T-helper 1 cell treated with Interleukin-12 subunit alpha and Interleukin-12 subunit beta and Interleukin-4 antibody, amounts not matched to agents 30 μg/mL and 1 μg/mL, for 36 hours (primary cell): ENCODE data around the gene BMAL1.
A peak's percentile ranks its signal among the peaks of the same experiment; 100 is the strongest.

Experiments used
- H3K27ac Mint-ChIP-seq: one replicate; pipeline ENCODE4 v1.8.0; 2021; ENCODE audit warnings: mild to moderate bottlenecking, mixed read lengths
- H3K27me3 Mint-ChIP-seq: one replicate; pipeline ENCODE4 v1.8.0; 2021; ENCODE audit warnings: low read depth, mixed read lengths
- H3K36me3 Mint-ChIP-seq: one replicate; pipeline ENCODE4 v1.8.0; 2021; ENCODE audit warnings: low read depth, mixed read lengths
- H3K4me1 Mint-ChIP-seq: one replicate; pipeline ENCODE4 v1.8.0; 2021; ENCODE audit warnings: low read depth, mixed read lengths
- H3K4me3 Mint-ChIP-seq: one replicate; pipeline ENCODE4 v1.8.0; 2021; ENCODE audit warnings: mild to moderate bottlenecking, moderate library complexity, mixed read lengths
- H3K9me3 Mint-ChIP-seq: one replicate; pipeline ENCODE4 v1.8.0; 2021; ENCODE audit warnings: mixed read lengths

Gene BMAL1

DNA sequence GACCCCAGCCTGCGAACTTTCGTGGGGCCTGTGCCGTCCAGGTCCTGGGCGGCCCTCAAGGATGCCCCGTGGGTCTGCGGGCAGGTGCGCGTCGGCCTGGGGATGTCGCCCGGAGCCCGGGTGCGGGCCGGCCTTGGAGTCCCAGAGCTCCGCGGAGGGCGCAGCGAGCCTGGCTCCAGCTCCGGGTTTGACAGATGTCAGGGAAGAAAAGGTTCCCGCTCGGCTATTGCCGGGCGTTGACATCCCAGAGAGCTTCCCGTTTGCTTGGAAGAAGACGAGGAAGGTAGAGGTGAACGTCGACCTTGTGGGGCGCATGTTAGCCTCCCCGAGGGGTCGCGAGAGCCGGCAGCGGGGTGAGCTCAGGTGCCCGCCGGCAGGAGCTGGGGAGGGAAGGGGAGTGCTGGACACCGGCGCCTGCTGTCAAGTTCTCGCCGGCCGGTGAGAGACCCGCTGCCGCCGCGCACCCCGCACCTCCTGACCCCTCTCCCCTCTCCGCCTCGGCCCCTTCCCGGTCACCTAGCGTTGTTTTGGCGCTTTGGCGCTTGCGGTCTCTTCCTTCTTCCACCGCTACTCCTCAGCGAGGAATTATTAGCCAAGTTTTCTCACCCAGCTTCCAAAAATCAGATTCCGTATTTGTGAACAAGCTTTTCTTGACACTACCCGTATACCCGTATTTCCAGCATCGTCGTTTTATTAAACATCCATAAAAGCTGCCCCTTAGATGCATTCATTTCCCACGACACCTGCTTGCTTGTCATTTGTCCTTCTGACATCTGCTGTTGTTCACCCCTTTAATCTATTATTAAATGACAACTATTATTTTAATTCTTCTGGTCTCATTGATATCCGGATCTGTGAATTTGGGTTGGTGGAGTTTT lies 1.3 kb downstream of the BMAL1 start:
- Mint-ChIP-seq H3K4me1 (peaks cover 52% of the 10 kb centered on the region), H3K36me3 (peaks cover 18% of the 10 kb centered on the region), H3K4me3 (peak overlapping the region; percentile 92), H3K27me3 (peaks cover 37% of the 10 kb centered on the region), H3K9me3 (no peaks in the 10 kb centered on the region), H3K27ac (peak overlapping the region; percentile 75)

DNA sequence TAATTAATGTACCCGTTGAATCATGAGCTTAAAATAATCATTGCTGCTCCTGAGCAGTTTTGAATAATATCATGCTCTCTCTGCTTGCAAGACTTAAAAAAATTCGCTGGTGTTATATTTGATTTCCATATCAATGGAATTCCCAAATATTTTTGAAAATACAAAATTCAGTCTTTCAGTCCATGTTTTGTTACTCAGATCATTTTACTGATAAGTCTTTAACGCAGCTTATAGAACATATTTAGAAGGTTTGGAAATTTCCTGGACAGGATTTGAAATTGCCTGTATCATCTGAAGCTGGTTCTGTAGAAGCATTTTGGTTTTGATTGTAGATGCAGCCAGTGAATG lies 1.9 kb downstream of the BMAL1 start:
- H3K27me3 Mint-ChIP-seq = peaks cover 31% of the 10 kb centered on the region
- peak overlapping the region; percentile 92 for H3K4me3 Mint-ChIP-seq
- peaks cover 52% of the 10 kb centered on the region for H3K4me1 Mint-ChIP-seq
- no peaks in the 10 kb centered on the region for H3K9me3 Mint-ChIP-seq
- peaks cover 18% of the 10 kb centered on the region for H3K36me3 Mint-ChIP-seq
- peak overlapping the region; percentile 75 for H3K27ac Mint-ChIP-seq

DNA sequence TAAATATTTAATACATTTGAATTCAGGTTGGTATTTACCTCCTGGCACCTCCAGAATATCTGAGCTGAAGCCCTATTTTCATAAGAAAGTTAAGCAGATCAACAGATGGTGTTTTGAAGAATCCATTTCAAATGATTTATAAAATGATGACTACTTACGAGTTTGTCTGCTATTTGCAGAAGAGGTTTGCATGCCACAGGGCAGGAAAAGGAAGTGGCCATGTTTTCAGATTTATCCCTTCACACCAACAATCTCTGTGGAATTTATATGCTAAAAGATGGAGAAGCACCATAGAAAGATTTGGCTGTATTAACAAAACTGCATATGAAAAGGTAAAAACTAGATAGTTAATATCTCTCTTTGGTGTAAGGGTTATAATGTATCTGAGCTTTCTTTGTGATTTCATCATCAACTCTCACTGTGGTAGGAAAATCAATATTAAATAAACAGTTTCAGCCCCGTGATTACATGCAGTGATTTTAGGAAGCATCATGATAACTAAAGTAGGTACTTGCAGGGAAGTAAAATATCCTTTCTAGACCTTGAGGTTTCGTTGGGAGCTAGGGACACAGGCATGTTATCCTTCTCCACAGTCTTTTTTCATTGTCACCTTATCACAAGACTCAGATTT lies 2.6 kb downstream of the BMAL1 start:
- peaks cover 57% of the 10 kb centered on the region for H3K4me1 Mint-ChIP-seq
- peak overlapping the region; percentile 92 for H3K4me3 Mint-ChIP-seq
- no peaks in the 10 kb centered on the region for H3K9me3 Mint-ChIP-seq
- peak overlapping the region; percentile 58 for H3K27ac Mint-ChIP-seq
- H3K36me3 Mint-ChIP-seq = peaks cover 18% of the 10 kb centered on the region
- H3K27me3 Mint-ChIP-seq = peaks cover 23% of the 10 kb centered on the region

- Mint-ChIP-seq H3K4me1 (peaks cover 61% of the 10 kb centered on the region), H3K4me3 (peak overlapping the region; percentile 66), H3K9me3 (no peaks in the 10 kb centered on the region), H3K27me3 (peaks cover 18% of the 10 kb centered on the region), H3K36me3 (peaks cover 18% of the 10 kb centered on the region), H3K27ac (no peak overlapping the region)
These were observed 3.2 kb downstream of the BMAL1 start for GRCh38 chr11:13280777-13281176.

GRCh38 chr11:13283636-13284035 lies 6.0 kb downstream of the BMAL1 start:
- Mint-ChIP-seq H3K4me1 (peaks cover 77% of the 10 kb centered on the region), H3K27me3 (peaks cover 6% of the 10 kb centered on the region), H3K9me3 (no peaks in the 10 kb centered on the region), H3K4me3 (no peak overlapping the region), H3K27ac (no peak overlapping the region), H3K36me3 (peaks cover 26% of the 10 kb centered on the region)

DNA sequence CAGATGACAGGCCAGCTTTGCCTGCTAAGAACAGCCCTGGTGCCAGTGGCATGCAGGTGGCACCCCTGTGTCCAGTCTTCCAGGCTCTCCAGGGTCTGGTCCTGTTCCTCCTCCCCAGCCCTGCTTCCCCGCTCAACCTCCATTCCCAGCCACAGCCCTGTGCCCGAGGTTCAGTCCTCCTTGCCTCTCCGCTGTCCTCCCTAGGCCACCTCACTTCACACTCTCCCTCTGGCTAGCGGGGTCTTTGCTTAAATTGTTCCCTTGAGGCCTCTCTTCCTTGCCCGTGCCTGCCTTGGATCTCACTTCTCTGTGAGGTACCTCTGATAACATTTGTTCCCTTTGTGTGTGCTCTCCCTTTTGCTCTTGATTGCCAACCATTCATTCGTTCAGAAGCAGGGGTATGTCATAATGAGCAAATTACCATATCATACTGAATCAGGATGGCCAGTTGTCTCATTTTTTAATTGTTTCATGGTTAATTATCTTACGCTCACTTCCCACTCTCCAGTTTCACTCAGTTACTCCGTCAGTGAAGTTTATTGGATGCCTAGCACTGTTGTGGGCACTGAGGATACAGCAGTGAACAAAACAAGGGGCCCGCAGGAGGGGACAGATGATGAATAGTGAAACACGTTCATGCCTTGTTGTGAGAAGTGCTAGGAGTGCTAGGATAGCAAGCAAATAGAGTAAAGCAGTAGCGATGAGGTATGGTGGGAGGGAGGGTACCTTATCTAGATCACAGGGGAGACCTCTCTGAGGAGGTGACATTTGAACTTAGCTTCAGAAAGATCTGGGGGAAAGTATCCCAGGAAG lies 7.4 kb downstream of the BMAL1 start:
- Mint-ChIP-seq H3K9me3 (no peaks in the 10 kb centered on the region), H3K27ac (peak overlapping the region; percentile 53), H3K4me1 (peaks cover 73% of the 10 kb centered on the region), H3K4me3 (no peak overlapping the region), H3K36me3 (peaks cover 25% of the 10 kb centered on the region), H3K27me3 (no peaks in the 10 kb centered on the region)

DNA sequence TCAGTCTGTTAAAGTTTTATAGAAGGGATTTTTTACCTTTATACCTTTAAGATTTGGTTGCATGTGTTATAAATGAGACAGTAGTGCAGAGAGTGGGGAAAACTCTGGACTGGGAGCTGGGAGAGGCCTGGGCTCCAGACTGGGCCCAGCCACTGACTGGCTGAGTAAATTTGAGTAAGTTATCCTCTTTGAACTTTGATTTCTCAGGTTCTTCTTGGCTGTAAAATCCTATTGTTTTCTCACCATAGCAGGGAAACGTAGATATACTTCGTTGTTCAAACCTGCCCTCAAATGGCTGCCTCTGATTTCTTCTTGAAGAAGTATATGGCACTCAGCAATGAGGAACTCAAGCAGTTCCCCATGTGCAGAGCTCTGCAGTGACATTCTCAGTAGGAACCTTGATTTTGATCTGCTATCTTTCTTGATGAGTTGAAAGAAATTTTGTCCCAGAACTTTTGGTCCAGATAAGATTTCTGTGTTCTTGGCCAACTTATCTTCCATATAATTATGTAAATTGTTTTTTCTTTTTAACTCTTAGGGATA lies 8.8 kb downstream of the BMAL1 start:
- H3K27ac Mint-ChIP-seq = peak overlapping the region; percentile 73
- H3K4me1 Mint-ChIP-seq = peaks cover 70% of the 10 kb centered on the region
- peaks cover 23% of the 10 kb centered on the region for H3K36me3 Mint-ChIP-seq
- no peak overlapping the region for H3K4me3 Mint-ChIP-seq
- H3K27me3 Mint-ChIP-seq = no peaks in the 10 kb centered on the region
- H3K9me3 Mint-ChIP-seq = no peaks in the 10 kb centered on the region

- no peaks in the 10 kb centered on the region for H3K9me3 Mint-ChIP-seq
- H3K4me1 Mint-ChIP-seq = peaks cover 64% of the 10 kb centered on the region
- peaks cover 19% of the 10 kb centered on the region for H3K36me3 Mint-ChIP-seq
- peak overlapping the region; percentile 73 for H3K27ac Mint-ChIP-seq
- H3K4me3 Mint-ChIP-seq = peak overlapping the region; percentile 10
- H3K27me3 Mint-ChIP-seq = no peaks in the 10 kb centered on the region
These were observed 9.4 kb downstream of the BMAL1 start for GRCh38 chr11:13287036-13287435.

DNA sequence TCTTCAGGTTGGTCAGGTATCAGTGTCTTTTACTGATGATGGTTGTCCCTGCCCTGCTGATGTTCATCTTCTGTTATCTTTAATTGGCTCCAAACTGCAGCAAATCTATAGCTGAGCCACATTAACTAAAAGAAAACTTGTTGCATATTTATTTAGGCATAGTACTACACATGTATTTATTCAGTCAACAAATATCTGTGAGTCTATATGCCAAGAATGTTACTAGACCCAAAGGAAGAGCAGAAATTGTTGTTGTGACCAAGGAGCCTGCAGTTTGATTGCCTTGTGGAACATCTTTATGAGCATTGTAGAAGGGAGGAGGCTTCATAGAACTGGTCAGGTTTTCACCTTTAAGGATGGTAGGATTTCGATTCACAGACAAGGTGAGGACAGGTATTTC lies 10.1 kb downstream of the BMAL1 start:
- Mint-ChIP-seq H3K4me1 (peaks cover 59% of the 10 kb centered on the region), H3K4me3 (peak overlapping the region; percentile 1), H3K27ac (peak overlapping the region; percentile 73), H3K9me3 (no peaks in the 10 kb centered on the region), H3K36me3 (peaks cover 19% of the 10 kb centered on the region), H3K27me3 (no peaks in the 10 kb centered on the region)

GRCh38 chr11:13288375-13289029 lies 10.9 kb downstream of the BMAL1 start:
- Mint-ChIP-seq H3K9me3 (no peaks in the 10 kb centered on the region), H3K27ac (peak overlapping the region; percentile 80), H3K4me3 (peak overlapping the region; percentile 45), H3K27me3 (no peaks in the 10 kb centered on the region), H3K36me3 (peaks cover 19% of the 10 kb centered on the region), H3K4me1 (peaks cover 57% of the 10 kb centered on the region)

- no peaks in the 10 kb centered on the region for H3K9me3 Mint-ChIP-seq
- H3K36me3 Mint-ChIP-seq = peaks cover 19% of the 10 kb centered on the region
- H3K27ac Mint-ChIP-seq = no peak overlapping the region
- H3K27me3 Mint-ChIP-seq = no peaks in the 10 kb centered on the region
- H3K4me3 Mint-ChIP-seq = no peak overlapping the region
- peaks cover 59% of the 10 kb centered on the region for H3K4me1 Mint-ChIP-seq
These were observed 11.5 kb downstream of the BMAL1 start for GRCh38 chr11:13289081-13289480.

GRCh38 chr11:13290221-13290980 lies 12.8 kb downstream of the BMAL1 start:
- no peaks in the 10 kb centered on the region for H3K9me3 Mint-ChIP-seq
- peaks cover 19% of the 10 kb centered on the region for H3K36me3 Mint-ChIP-seq
- H3K4me1 Mint-ChIP-seq = peaks cover 64% of the 10 kb centered on the region
- H3K4me3 Mint-ChIP-seq = no peak overlapping the region
- H3K27ac Mint-ChIP-seq = no peak overlapping the region
- H3K27me3 Mint-ChIP-seq = no peaks in the 10 kb centered on the region

DNA sequence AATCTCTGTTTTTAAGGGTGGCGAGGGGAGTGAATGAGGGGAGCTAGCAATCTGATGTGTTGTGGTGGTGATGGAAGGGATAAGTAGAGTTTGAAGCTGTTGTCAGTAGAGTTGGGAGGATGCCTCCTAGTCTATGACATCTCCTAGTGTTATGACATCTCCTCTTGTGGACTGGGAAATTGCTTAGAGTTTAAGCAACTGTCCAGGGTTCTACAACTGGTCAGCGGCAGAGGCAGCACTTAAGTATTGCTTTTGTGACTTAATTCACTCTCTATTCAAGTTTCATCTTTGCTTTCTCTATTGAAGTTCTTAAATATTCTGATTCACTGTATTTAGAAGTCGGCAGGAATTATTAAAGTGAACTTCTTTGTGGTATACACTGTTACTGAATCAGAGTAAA lies 13.8 kb downstream of the BMAL1 start:
- Mint-ChIP-seq H3K9me3 (no peaks in the 10 kb centered on the region), H3K36me3 (peaks cover 19% of the 10 kb centered on the region), H3K27ac (no peak overlapping the region), H3K4me3 (no peak overlapping the region), H3K27me3 (no peaks in the 10 kb centered on the region), H3K4me1 (peaks cover 66% of the 10 kb centered on the region)
